H1 (cell line): ENCODE data around the gene GGA1. TPM values are rescaled to one million over a fixed set of nuclear protein-coding genes. Genes with fewer than 3 reads are reported as not detected.

Source experiments
- CTBP2 ChIP-seq: IDR thresholded peaks from 2 replicates; pipeline ENCODE4 v1.7.0; 2011; ENCODE audit warnings: borderline replicate concordance, mild to moderate bottlenecking, moderate library complexity, mixed read lengths, low read length; ENCODE audit not compliant: insufficient read depth, insufficient read length
- HDAC2 ChIP-seq, 2 experiments: fragments of 300-600 bp in 1 of 2; sonication (generic) in 1 of 2; IDR thresholded peaks; 2 replicates each; pipeline ENCODE4 v1.6.1; 2011 to 2012; ENCODE audit warnings: low read depth in 2 of 2, low read length in 2 of 2, mild to moderate bottlenecking in 2 of 2, moderate library complexity in 2 of 2, borderline replicate concordance in 1 of 2, inconsistent platforms in 1 of 2
- polyA plus RNA-seq, 7 experiments: library from polyadenylated mRNA; depleted of rRNA in 3 of 7; stranded (reverse) in 5 of 7; unstranded in 2 of 7; fragments of >200 nt in 5 of 7; fragments of 200-250 nt in 2 of 7; gene quantifications; 1 replicate in 5 of 7; 2 replicates in 1 of 7; 4 replicates in 1 of 7; pipeline versions ENCODE4 v1.2.1 to v1.2.3, GENCODE V29; 2011 to 2013; ENCODE audit warnings: missing spikeins in 2 of 7, mixed read lengths in 2 of 7
- total RNA-seq: library from RNA; stranded (reverse); fragmentation: NEBNext Ultra II Directional; extraction: Animal tissue kit (Norgen Biotek cat#: 25700); gene quantifications from 2 replicates; pipeline ENCODE4 v1.2.1, GENCODE V29; 2021

Gene GGA1
- total and polyA plus RNA-seq, 2 of the 8 experiments (the other 6 are each of a cell fraction or from before 2014, with no cell fraction given), result 49.3 to 57.2 TPM

GRCh38 chr22:37641561-37641949, 32.9 kb downstream of the GGA1 start (continued):
- no peak for TF ChIP-seq HDAC2 (IDR thresholded peaks at IDR 0.05; ENCODE audit: borderline replicate concordance in 1 of 2, low read depth in 2 of 2, low read length in 2 of 2)
- TF ChIP-seq CTBP2, result no peak
